Caco-2 (cell line): ENCODE data around the gene RASSF7. TPM values are rescaled to one million over a fixed set of nuclear protein-coding genes. Genes with fewer than 3 reads are reported as not detected.

Source experiments
- BruUV-seq: library from RNA; stranded (reverse); fragments of 400-500 nt; replicated peaks from 2 replicates; lab custom pipeline; 2021; lab: Mats Ljungman, UMichigan
- CTCF ChIA-PET: fragments of 300-600 bp; sonication (Branson Sonifier 250); formaldehyde crosslinking; loops from one replicate; lab custom pipeline; 2022; ENCODE audit warnings: antibody characterized with exemption; lab: Charles Lee
- POLR2A ChIA-PET: fragments of 300-600 bp; sonication (Branson Sonifier 250); formaldehyde crosslinking; loops from one replicate; lab custom pipeline; 2022; ENCODE audit warnings: antibody characterized with exemption; lab: Charles Lee
- DNase-seq, 2 experiments: peaks; one replicate each; pipeline versions ENCODE4 v3.0.0 to v3.0.0-alpha.2; 2020 to 2022
- H3K27me3 ChIP-seq: replicated peaks from 2 replicates; pipeline ENCODE4 v1.6.0; 2011; ENCODE audit warnings: low read length; ENCODE audit not compliant: control insufficient read depth, insufficient read depth
- H3K36me3 ChIP-seq: 2 replicates; pipeline ENCODE4 v1.5.1; 2011; ENCODE audit warnings: low read length; ENCODE audit not compliant: control insufficient read depth, insufficient read depth
- H3K4me1 ChIP-seq: fragments of 250-450 bp; sonication (Bioruptor Pico); 2 replicates; pipeline ENCODE4 v1.5.1; 2020; ENCODE audit warnings: mild to moderate bottlenecking
- H3K4me3 ChIP-seq: 2 replicates; pipeline ENCODE4 v1.5.1; 2011; ENCODE audit warnings: low read depth, mild to moderate bottlenecking, control low read depth, low read length
- H3K9me3 ChIP-seq: fragments of 250-450 bp; sonication (Bioruptor Pico); 2 replicates; pipeline ENCODE4 v1.5.1; 2020; ENCODE audit warnings: mild to moderate bottlenecking, moderate library complexity
- H3K27ac Mint-ChIP-seq: one replicate; pipeline ENCODE4 v1.8.0; 2022; ENCODE audit warnings: mixed read lengths; ENCODE audit not compliant: unreplicated experiment
- H3K27me3 Mint-ChIP-seq: one replicate; pipeline ENCODE4 v1.8.0; 2022; ENCODE audit warnings: mixed read lengths; ENCODE audit not compliant: insufficient read depth, unreplicated experiment
- H3K36me3 Mint-ChIP-seq: one replicate; pipeline ENCODE4 v1.8.0; 2022; ENCODE audit warnings: mild to moderate bottlenecking, mixed read lengths; ENCODE audit not compliant: insufficient read depth, unreplicated experiment
- H3K4me1 Mint-ChIP-seq: one replicate; pipeline ENCODE4 v1.8.0; 2022; ENCODE audit warnings: low read depth, mixed read lengths; ENCODE audit not compliant: unreplicated experiment
- H3K4me3 Mint-ChIP-seq: one replicate; pipeline ENCODE4 v1.8.0; 2022; ENCODE audit warnings: mild to moderate bottlenecking, moderate library complexity, mixed read lengths; ENCODE audit not compliant: unreplicated experiment
- H3K9me3 Mint-ChIP-seq: one replicate; pipeline ENCODE4 v1.8.0; 2022; ENCODE audit warnings: mixed read lengths; ENCODE audit not compliant: unreplicated experiment
- CTCF ChIP-seq, 2 experiments: fragments of 200-600 bp in 1 of 2; IDR thresholded peaks; 1 replicate in 1 of 2; 2 replicates in 1 of 2; pipeline versions ENCODE4 v1.5.1 to v1.8.0; 2011 to 2022; ENCODE audit warnings: antibody characterized with exemption in 1 of 2, control low read depth in 1 of 2, inconsistent platforms in 1 of 2, low read depth in 1 of 2, low read length in 1 of 2, mild to moderate bottlenecking in 1 of 2, moderate library complexity in 1 of 2; ENCODE audit not compliant: insufficient read depth in 1 of 2, severe bottlenecking in 1 of 2, unreplicated experiment in 1 of 2
- intact Hi-C: fragments of 100-400 bp; cut with micrococcal nuclease; formaldehyde crosslinking; loops from one replicate; pipeline ENCODE4 v1.10.0; 2022; ENCODE audit not compliant: unreplicated experiment
- total RNA-seq: library from RNA; stranded (reverse); gene quantifications from 2 replicates; pipeline ENCODE4 v1.2.3, GENCODE V29; 2022

The RASSF7 gene
- total RNA-seq, 1 experiment from 2014 or later: 65.5 TPM

GRCh38 chr11:605286-606129 is 44.7 kb downstream of the RASSF7 start:
- no TSS peak for BruUV-seq
- POLR2A ChIA-PET: no interaction called here
- Histone ChIP-seq H3K4me1 (no peaks in the 10 kb centered on the region), H3K4me3 (no peak overlapping the region), H3K36me3 (peaks cover 13% of the 10 kb centered on the region), H3K9me3 (no peaks in the 10 kb centered on the region), H3K27me3 (no peaks in the 10 kb centered on the region)
- intact Hi-C loops: no loop called here
- no peak for DNase-seq
- CTCF ChIA-PET: no interaction called here
- peaks cover 91% of the 10 kb centered on the region for H3K36me3 Mint-ChIP-seq
- no peak overlapping the region for H3K4me3 Mint-ChIP-seq
- H3K27me3 Mint-ChIP-seq: no peaks in the 10 kb centered on the region
- no peaks in the 10 kb centered on the region for H3K4me1 Mint-ChIP-seq
- H3K9me3 Mint-ChIP-seq: no peaks in the 10 kb centered on the region
- no peak overlapping the region for H3K27ac Mint-ChIP-seq
- TF ChIP-seq CTCF (IDR thresholded peaks at IDR 0.05; ENCODE audit: insufficient read depth in 1 of 2, low read depth in 1 of 2, low read length in 1 of 2, severe bottlenecking in 1 of 2, unreplicated experiment in 1 of 2): no peak

- H3K27ac Mint-ChIP-seq: no peak overlapping the region
- H3K36me3 Mint-ChIP-seq: peaks cover 92% of the 10 kb centered on the region
- H3K27me3 Mint-ChIP-seq: no peaks in the 10 kb centered on the region
- Histone ChIP-seq H3K36me3 (peaks cover 16% of the 10 kb centered on the region), H3K27me3 (no peaks in the 10 kb centered on the region), H3K9me3 (no peaks in the 10 kb centered on the region), H3K4me1 (no peaks in the 10 kb centered on the region), H3K4me3 (no peak overlapping the region)
- intact Hi-C loops: no loop called here
- no TSS peak for BruUV-seq
- H3K4me3 Mint-ChIP-seq: no peak overlapping the region
- POLR2A ChIA-PET: no interaction called here
- DNase-seq: no peak
- CTCF ChIA-PET: no interaction called here
- no peaks in the 10 kb centered on the region for H3K4me1 Mint-ChIP-seq
- no peak for TF ChIP-seq CTCF (IDR thresholded peaks at IDR 0.05; ENCODE audit: insufficient read depth in 1 of 2, low read depth in 1 of 2, low read length in 1 of 2, severe bottlenecking in 1 of 2, unreplicated experiment in 1 of 2)
- H3K9me3 Mint-ChIP-seq: no peaks in the 10 kb centered on the region
Measured at GRCh38 chr11:606245-606644, 45.5 kb downstream of the RASSF7 start.

- Histone ChIP-seq H3K4me3 (no peak overlapping the region), H3K9me3 (no peaks in the 10 kb centered on the region), H3K27me3 (no peaks in the 10 kb centered on the region), H3K36me3 (peaks cover 16% of the 10 kb centered on the region), H3K4me1 (no peaks in the 10 kb centered on the region)
- BruUV-seq: no TSS peak
- CTCF ChIA-PET: no interaction called here
- Mint-ChIP-seq H3K27me3 (no peaks in the 10 kb centered on the region), H3K4me1 (no peaks in the 10 kb centered on the region), H3K36me3 (peaks cover 92% of the 10 kb centered on the region), H3K9me3 (no peaks in the 10 kb centered on the region), H3K27ac (no peak overlapping the region), H3K4me3 (no peak overlapping the region)
- TF ChIP-seq CTCF (IDR thresholded peaks at IDR 0.05; ENCODE audit: insufficient read depth in 1 of 2, low read depth in 1 of 2, low read length in 1 of 2, severe bottlenecking in 1 of 2, unreplicated experiment in 1 of 2): no peak
- no peak for DNase-seq
- intact Hi-C loops: no loop called here
- POLR2A ChIA-PET: no interaction called here
Measured at GRCh38 chr11:607020-607780, 46.4 kb downstream of the RASSF7 start.
